Measurements from ENCODE around the gene MRPS10. TPM values are rescaled to one million over a fixed set of nuclear protein-coding genes. Genes with fewer than 3 reads are reported as not detected.

Gene MRPS10
- total and polyA plus RNA-seq, 2 donors (not counting 3 experiments of a cell fraction or from before 2014, with no cell fraction given) = 23.2 to 37.7 TPM

DNA sequence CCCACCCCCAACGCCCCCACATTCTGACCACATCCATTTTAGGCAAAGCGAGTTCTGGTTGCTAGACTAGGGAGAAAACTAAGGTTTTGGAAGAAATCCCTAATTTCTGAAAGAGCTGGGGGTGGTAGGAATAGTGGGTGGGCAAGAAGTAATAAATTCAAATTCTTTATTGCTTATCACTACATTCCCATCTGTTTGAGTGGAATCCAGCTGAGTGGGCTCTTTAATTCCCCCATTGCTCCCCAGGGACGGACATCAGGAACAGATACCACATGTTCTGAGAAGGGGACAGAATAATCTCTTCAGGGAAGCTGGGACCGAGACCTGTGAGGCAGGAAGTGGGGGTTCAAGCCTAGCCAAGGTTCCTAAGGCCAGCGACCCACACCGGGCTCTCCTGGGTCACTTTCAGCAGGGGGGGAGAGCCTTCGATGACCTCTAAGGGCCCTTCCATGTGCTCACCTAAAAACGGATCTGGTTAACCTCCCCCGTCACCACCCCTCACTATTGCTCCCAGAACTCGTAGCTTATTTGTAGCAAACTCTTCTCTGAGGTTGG, 42.3 kb upstream of the MRPS10 start:
- no TSS peak for BruUV-seq (replicated peaks)
- no peak overlapping the region for H3K4me2 ChIP-seq (ENCODE audit: insufficient read depth, low read length)
- TF ChIP-seq MYC (IDR thresholded peaks at IDR 0.05; ENCODE audit: low read depth, low read length) = no peak
- no peak for TF ChIP-seq JUN (IDR thresholded peaks at IDR 0.05; ENCODE audit: borderline replicate concordance, insufficient read depth, insufficient read length, low read depth)
- TF ChIP-seq POLR2AphosphoS5 (IDR thresholded peaks at IDR 0.05; ENCODE audit: insufficient read depth, low read depth, low read length) = no peak
- TF ChIP-seq, protein P1, sequence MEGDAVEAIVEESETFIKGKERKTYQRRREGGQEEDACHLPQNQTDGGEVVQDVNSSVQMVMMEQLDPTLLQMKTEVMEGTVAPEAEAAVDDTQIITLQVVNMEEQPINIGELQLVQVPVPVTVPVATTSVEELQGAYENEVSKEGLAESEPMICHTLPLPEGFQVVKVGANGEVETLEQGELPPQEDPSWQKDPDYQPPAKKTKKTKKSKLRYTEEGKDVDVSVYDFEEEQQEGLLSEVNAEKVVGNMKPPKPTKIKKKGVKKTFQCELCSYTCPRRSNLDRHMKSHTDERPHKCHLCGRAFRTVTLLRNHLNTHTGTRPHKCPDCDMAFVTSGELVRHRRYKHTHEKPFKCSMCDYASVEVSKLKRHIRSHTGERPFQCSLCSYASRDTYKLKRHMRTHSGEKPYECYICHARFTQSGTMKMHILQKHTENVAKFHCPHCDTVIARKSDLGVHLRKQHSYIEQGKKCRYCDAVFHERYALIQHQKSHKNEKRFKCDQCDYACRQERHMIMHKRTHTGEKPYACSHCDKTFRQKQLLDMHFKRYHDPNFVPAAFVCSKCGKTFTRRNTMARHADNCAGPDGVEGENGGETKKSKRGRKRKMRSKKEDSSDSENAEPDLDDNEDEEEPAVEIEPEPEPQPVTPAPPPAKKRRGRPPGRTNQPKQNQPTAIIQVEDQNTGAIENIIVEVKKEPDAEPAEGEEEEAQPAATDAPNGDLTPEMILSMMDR (IDR thresholded peaks at IDR 0.05; ENCODE audit: extremely low read depth in 1 of 2, insufficient read depth in 1 of 2, low read depth in 1 of 2, low read length in 2 of 2) = no peak
- TF ChIP-seq EZH2 (IDR thresholded peaks at IDR 0.05; ENCODE audit: borderline replicate concordance, low read depth, low read length, severe bottlenecking) = no peak
- no peak for TF ChIP-seq GATA2 (IDR thresholded peaks at IDR 0.05; ENCODE audit: insufficient read depth, insufficient read length, low read depth, low read length)
- TF ChIP-seq, protein P2, sequence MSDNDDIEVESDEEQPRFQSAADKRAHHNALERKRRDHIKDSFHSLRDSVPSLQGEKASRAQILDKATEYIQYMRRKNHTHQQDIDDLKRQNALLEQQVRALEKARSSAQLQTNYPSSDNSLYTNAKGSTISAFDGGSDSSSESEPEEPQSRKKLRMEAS (IDR thresholded peaks at IDR 0.05; ENCODE audit: insufficient read depth, insufficient read length) = no peak
- TF ChIP-seq FOS (IDR thresholded peaks at IDR 0.05; ENCODE audit: borderline replicate concordance, insufficient read depth, low read length) = no peak
- TF ChIP-seq POLR2A (IDR thresholded peaks at IDR 0.05; ENCODE audit: low read depth, low read length) = no peak
- ChIA-PET POLR2A (no interaction called here), CTCF (interaction anchor here (0.6 to 9.2 kb wide), 18 partner anchors 17 to 466 kb away, joined by 3 to 174 read pairs (median 4); partner anchors contain the start of gene UBR2)
- H3K4me3 ChIP-seq (replicated peaks in 1 of 3; ENCODE audit: insufficient read depth in 1 of 3, low read depth in 1 of 3, low read length in 3 of 3) = no peak overlapping the region
- no peaks in the 10 kb centered on the region for H3K9me1 ChIP-seq (replicated peaks; ENCODE audit: control insufficient read depth, extremely low read depth, insufficient read depth, low read length)
- no peak overlapping the region for H3K9ac ChIP-seq (replicated peaks; ENCODE audit: extremely low read depth, insufficient read depth, low read length)
- DNase-seq (ENCODE audit: low read depth, low spot score) (no peak), FAIRE-seq (no peak)
- H3K4me1 ChIP-seq (ENCODE audit: control insufficient read depth, extremely low read depth, insufficient read depth, low read length) = peaks cover 12% of the 10 kb centered on the region
- no peaks in the 10 kb centered on the region for H3K79me2 ChIP-seq (ENCODE audit: control insufficient read depth, insufficient read depth, low read length)
- H3K36me3 ChIP-seq (ENCODE audit: control insufficient read depth in 2 of 2, extremely low read depth in 1 of 2, insufficient read depth in 2 of 2, low read length in 2 of 2) = no peaks in the 10 kb centered on the region
- H3K27ac ChIP-seq (ENCODE audit: insufficient read depth, low read depth, low read length) = no peak overlapping the region
- H2AFZ ChIP-seq (ENCODE audit: low read depth, low read length) = no peak overlapping the region
- intact Hi-C loops (cut with micrococcal nuclease) (loop anchor here (5.0 kb wide), 2 partner anchors 192 to 272 kb away; partner anchors contain the start of gene TRERF1), dilution Hi-C loops (cut with MboI; ENCODE audit: extremely low pct_ligation_motif_present, low sequenced_read_pairs) (no loop called here)
- H4K20me1 ChIP-seq (replicated peaks; ENCODE audit: control insufficient read depth, extremely low read depth, insufficient read depth, low read length) = no peaks in the 10 kb centered on the region
- no peaks in the 10 kb centered on the region for H3K9me3 ChIP-seq (replicated peaks; ENCODE audit: control insufficient read depth, insufficient read depth, low read length)
- H3K27me3 ChIP-seq (ENCODE audit: control insufficient read depth in 2 of 2, insufficient read depth in 2 of 2, low read length in 2 of 2) = peaks cover 0 to 3% of the 10 kb centered on the region in 2 experiments
